Stimulated activated CD4-positive, alpha-beta T cell treated with anti-CD3 and anti-CD28 coated beads, Interleukin-15, amount 100 ng/mL, for 24 hours (primary cell): ENCODE results near the gene TUT7.
"Not testable (repeated sequence)": the region's sequence is repeated elsewhere in the genome, so short reads cannot be mapped to it uniquely, and the experiment has no call there.

ENCODE experiments used
- DNase-seq: peaks from one replicate; pipeline ENCODE4 v3.0.0-alpha.2; 2020

TUT7 gene, protein sequence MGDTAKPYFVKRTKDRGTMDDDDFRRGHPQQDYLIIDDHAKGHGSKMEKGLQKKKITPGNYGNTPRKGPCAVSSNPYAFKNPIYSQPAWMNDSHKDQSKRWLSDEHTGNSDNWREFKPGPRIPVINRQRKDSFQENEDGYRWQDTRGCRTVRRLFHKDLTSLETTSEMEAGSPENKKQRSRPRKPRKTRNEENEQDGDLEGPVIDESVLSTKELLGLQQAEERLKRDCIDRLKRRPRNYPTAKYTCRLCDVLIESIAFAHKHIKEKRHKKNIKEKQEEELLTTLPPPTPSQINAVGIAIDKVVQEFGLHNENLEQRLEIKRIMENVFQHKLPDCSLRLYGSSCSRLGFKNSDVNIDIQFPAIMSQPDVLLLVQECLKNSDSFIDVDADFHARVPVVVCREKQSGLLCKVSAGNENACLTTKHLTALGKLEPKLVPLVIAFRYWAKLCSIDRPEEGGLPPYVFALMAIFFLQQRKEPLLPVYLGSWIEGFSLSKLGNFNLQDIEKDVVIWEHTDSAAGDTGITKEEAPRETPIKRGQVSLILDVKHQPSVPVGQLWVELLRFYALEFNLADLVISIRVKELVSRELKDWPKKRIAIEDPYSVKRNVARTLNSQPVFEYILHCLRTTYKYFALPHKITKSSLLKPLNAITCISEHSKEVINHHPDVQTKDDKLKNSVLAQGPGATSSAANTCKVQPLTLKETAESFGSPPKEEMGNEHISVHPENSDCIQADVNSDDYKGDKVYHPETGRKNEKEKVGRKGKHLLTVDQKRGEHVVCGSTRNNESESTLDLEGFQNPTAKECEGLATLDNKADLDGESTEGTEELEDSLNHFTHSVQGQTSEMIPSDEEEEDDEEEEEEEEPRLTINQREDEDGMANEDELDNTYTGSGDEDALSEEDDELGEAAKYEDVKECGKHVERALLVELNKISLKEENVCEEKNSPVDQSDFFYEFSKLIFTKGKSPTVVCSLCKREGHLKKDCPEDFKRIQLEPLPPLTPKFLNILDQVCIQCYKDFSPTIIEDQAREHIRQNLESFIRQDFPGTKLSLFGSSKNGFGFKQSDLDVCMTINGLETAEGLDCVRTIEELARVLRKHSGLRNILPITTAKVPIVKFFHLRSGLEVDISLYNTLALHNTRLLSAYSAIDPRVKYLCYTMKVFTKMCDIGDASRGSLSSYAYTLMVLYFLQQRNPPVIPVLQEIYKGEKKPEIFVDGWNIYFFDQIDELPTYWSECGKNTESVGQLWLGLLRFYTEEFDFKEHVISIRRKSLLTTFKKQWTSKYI (N-terminal part only)

DNA sequence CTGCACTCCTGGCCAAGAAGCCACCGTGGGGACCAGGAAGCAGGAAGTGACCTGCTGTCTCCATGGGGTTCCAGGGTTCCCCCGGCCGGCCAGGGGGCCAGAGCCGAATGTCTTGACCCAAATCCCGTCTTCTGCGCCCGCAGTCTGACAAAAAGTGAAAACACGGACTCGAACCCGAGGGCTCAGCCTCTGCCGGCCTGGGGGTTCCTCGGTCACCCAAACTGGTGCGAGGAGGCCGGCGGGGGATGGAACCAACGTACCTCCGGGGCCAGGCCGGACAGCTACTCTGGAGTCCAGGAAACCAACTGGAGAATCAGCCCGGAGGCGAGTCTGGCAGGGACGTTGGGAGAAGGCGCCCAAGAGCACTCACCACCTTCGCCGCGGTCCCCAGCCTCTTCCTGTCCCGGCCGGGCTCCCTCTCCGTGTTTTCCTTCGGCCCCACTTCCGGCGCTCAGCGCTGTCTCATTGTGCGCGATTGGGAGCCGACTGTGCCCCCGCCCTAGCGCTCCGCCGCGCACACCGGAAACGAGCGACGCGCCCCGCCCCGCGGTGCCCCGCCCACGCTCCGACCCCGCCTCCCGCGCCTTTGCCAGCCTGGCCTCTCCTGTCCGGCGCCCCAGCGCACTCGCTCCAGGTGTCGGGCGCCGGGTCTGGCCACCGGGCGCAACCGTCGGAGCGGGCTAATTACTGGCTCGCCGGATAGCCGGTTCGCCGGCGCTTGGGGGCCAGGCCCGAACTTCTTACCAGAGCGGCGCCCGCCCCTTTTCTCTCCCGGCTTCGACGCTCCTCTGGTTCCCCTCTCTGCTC, at the start of gene TUT7:
Gene TUT7 (minus strand): TSS at position 400 of the 807 bp plus-strand sequence. CDS start 1,211 bp downstream, outside the sequence.
- peak; percentile 95 for DNase-seq

DNA sequence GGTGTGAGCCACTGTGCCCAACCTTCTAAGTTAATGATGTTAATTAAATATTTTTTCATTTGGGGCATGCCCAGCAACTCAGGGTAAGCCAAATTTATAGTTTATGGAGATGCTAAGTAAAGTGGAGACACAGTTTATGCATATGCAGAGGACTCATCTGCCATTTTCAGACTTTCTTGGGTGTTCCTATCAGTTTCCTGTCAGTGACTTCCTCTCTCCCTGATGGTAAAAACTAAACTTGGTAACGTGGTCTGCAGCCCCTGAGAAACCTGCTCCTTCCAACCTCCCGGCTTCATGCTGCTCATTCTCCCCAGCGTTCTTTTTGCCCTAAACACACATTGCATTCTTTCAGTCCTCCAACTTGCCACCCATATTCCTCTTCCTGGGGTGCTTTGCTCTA, 48.4 kb upstream of the TUT7 start:
- no peak for DNase-seq

DNA sequence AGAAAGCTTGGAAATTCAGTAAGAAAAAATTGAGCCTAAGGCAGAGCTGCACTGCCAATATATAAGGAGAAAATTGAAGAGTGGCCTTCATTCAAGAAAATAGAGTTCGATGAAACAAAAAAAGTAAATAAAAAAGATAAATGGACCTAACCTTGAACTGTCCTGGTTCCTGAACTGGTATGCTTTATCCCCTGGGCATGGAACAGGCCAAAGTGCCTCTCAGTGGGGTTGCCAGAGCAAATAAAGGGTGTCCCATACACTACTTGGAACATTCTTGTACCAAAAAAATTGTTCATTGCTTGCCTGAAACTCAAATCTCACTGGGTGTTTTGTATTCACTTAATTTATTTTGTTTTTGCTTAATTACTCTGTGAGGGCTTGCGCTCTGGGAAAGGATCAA, 42.2 kb upstream of the TUT7 start:
- no peak for DNase-seq

DNA sequence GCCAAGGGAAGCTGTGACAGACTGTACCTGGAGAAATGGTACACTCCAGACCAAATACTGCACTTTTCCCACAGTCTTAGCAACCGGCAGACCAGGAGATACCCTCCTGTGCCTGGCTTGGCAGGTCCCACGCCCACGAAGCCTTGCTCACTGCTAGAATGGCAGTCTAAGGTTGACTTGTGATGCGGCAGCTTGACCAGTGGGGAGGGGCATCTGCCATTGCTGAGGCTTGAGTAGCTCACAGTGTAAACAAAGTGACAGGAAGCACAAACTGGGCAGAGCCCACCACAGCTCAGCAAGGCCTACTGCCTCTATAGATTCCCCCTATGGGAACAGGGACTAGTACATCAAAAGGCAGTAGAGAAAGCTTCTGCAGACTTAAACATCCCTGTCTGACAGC, 36.0 kb upstream of the TUT7 start:
- not testable (repeated sequence) for DNase-seq

DNA sequence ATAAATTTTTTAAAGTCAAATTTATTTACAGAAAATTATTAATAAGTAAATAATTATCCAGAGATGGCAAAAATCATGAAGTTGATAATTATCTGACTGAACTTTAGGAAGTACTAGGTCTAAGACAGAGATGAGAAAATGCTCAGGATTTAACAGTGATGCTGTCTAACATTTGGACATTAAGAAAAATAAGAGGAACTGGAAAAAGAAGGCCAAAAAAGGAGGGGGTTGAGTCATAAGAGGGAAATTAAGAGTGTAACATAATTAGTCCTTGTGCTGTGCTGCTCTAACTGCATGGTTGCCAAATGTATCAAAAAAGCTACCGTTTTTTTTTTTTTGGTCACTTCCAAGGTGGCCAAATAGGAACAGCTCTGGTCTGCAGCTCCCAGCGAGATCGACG, 35.4 kb upstream of the TUT7 start:
- no peak for DNase-seq

DNA sequence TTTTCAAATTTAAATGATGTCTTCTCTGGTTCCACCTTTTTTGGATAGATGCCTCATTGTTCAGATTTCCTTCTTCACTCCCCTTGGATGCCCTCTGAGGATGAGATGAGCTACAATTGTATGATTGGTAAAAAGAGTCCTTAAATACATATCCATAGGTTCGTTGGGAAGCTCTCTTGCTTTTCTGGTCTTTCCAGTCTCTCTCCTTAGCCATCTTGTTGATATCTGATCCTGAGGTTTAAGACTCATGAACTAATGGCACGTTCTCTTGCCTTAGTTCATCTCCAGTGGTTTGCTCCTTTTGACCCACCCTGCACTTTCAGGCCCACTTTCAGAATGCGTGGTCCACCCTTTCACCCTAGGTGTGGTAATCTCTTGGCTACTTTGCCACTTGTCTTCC, 33.2 kb upstream of the TUT7 start:
- no peak for DNase-seq

DNA sequence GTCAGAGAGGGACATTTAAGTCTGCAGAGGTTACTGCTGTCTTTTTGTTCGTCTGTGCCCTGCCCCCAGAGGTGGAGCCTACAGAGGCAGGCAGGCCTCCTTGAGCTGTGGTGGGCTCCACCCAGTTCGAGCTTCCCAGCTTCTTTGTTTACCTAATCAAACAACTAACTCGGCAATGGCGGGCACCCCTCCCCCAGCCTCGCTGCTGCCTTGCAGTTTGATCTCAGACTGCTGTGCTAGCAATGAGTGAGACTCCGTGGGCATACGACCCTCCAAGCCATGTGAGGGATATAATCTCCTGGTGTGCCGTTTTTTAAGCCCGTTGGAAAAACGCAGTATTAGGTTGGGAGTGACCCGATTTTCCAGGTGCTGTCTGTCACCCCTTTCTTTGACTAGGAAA, 28.8 kb upstream of the TUT7 start:
- not testable (repeated sequence) for DNase-seq

DNA sequence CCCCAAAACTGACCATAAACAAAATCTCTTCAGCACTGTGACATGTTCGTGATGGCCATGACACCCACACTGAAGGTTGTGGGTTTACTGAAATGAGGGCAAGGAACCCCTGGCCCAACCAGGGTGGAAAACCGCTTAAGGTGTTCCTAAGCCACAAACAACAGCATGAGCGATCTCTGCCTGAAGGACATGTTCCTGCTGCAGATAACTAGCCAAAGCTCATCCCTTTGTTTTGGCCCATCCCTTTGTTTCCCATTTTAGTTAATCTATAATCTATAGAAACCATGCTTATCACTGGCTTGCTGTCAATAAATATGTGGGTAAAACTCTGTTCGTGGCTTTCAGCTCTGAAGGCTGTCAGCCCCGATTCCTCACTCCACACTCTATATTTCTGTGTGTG, 21.8 kb upstream of the TUT7 start:
- DNase-seq, result no peak

DNA sequence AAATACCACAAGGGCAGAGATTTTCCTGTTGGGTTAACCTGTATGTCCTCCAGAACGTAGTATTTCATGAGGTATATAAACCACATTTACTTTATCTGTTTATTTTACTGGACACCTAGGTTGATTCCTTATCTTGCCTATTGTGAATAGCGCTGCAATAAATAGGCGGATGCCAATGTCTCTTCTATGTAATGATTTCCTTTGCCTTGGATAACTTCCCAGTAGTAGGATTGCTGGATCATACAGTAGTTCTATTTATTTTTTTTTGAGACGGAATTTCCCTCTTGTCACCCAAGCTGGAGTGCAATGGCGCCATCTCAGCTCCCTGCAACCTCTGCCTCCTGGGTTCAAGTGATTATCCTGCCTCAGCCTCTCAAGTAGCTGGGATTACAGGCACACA, 15.6 kb upstream of the TUT7 start:
- no peak for DNase-seq

DNA sequence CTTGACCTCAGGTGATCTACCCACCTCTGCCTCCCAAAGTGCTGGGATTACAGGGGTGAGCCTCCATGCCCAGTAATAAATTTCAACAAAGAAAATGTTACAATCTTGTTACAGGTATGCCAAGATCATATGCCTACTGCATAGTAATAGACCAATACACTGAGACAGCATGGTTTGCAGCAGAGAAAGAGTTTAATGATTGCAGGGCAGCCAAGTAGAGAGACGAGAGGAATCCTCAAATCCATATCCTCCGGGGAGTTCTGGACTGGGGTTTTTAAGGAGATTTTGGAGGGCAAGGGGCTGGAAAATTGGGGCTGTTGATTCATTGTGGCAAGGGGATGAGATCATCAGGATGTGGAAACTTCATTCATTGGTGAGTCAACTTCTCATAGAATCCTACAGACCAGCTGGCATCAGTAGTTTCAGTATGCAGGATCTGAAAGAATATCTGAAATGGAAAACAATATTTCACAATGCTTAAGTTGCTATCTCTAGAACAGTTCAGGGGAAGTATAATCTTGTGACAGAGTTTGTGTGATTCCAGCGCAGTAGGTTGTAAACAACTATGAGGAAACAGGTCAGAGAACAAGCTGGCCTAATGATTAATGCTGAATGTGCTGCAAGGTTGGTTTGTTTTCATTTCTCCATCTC, 14.8 kb upstream of the TUT7 start:
- no peak for DNase-seq

DNA sequence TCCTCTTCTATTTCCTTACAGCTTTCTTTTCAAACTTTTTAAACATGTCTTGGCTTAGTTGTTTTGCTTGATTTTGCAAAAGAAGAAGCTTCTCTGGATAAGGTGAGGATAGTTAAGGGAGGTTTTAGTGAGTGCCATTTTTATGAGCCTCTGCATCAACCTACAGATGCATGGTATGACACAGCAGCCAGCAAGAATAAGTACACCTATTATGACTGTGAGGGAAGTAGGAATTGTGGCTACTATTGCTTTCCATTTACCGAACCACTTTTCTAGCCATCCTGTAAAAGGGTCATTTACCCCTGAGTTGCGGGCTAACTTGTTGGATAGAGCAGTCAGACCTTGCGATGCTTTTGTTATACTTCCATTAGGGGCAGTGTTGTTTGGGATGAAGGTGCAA, 7.0 kb upstream of the TUT7 start:
- DNase-seq, result no peak

DNA sequence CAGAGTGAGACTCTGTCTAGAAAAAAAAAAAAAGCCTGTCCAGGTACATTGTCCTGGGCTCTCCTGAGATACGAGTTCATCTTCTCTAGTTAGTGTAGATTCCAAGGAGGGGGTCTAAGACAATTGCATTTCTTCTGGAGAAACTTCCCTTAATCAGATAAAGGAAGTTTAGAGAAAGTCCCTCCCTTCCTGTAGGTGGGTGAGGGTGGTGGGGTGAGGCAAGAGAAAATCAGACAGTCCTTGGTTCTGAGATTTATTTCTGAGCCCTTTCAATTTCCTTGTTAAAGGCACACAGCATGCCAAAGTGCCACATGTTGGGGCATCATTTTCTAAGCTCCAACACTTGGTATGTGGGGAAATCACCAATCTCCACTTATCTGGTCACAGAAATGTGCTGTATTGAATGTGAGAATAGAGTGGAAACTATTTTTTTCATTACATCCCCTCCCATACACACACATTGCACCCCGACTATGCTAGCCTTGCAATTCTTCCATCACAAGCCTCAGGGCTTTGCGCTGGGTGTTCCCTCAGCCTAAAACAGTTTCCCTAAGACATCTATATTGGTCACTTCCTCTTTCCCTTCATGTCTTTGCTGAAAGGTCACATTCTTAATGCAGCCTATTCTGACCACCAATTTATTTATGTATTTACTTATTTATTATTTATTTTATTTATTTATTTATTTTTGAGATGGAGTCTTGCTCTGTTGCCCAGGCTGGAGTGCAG, 5.1 kb upstream of the TUT7 start:
- no peak for DNase-seq

DNA sequence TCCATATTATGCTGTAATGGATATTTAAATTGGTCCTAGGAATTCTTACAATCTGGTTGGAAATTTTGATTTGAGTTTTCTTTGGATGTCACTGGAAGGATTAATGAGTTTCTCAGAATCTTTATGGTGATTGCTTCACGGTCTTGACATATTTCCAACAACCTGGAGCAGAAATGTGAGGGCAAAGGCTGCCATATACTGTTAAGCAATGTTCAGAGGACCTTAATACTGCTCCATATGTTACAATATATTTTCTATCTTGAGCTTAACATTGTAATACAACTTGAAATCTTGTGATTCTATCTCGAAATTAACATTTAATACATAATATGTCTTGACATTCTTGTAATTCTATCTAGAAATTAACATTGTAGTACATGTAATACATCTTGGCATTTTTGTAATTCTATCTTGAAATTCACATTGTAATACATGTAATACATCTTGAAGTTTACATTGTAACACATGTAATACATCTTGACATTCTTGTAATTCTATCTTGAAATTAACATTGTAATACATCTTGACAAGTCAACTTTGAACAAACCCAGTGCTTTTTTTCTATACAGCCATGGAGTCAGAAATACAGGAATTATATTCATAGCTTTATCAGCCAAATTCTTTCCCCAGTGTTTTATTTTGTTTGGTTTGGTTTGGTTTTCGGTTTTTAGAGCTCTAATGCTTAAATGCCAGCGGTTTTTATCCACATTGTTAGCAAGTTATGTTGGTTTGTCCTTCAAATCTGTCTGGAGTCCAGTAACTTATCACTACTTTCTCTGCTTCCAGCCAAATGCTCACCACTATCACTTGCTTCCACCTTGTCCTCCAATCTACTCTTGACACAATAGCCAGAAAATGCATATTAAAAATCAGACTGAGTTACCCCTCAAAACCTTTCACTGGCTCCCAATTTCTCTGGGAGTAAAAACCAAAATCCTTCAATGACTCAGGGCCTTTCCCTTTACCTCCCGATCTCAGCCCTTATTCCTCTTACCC, 3.0 kb upstream of the TUT7 start:
- no peak for DNase-seq

DNA sequence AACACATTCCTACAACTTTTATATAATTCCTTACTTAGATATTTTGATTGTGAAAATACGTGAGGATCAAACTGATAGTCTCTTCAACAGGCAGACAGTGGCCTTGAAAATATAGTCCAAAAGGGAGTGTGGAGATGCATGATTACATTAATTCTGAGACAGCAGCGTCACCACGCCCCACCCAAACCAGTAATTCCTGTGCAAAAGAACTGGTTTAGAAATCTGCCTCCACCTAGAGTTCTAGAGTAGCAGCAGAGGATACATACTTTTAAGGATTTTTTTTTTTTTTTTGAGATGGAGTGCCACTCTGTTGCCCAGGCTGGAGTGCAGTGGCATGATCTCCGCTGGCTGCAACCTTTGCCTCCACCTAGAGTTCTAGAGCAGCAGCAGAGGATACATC, 1.6 kb upstream of the TUT7 start:
- DNase-seq, result no peak

DNA sequence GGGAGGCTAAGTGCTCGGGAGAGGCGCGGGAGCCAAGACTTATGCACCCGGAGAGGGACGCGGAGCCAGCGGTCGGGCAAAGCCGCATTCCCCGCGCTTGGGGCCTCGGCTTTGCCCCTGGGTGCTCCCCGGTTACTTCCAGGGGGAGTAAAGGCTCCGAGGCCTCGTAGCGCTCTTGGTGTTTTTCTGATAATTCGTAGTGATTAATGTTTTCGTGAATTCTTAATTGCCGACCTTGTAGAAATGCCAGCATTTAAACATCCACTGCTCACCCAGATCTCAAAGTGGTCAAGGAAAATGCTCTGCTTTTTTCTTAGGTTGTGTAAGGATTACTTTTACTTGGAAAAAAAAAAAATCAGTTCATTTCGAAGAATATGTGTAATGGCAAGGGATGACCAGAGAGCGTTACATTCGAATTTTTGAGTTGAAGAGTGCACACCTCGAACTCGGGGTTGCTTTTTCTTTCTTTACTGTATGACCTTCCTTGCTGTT, 654 bp upstream of the TUT7 start:
- DNase-seq, result no peak

DNA sequence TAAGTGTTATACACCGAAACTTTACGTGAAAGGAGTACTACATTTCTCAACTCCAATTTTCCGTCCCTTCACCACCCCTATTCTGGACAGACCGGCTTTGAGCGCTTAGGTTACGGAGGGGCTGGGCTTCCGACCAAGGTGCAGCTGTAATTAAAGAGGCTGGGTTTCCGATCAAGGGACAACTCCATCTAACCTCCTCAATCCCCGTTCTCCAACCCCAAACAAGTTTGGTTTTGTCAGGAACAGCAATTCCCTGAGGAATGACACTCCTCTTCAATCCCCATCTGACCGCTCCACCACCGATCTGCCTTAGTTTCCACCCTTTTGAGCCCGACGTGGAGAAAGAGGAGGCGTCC, 577 bp downstream of the TUT7 start:
- DNase-seq, result peak; percentile 50

DNA sequence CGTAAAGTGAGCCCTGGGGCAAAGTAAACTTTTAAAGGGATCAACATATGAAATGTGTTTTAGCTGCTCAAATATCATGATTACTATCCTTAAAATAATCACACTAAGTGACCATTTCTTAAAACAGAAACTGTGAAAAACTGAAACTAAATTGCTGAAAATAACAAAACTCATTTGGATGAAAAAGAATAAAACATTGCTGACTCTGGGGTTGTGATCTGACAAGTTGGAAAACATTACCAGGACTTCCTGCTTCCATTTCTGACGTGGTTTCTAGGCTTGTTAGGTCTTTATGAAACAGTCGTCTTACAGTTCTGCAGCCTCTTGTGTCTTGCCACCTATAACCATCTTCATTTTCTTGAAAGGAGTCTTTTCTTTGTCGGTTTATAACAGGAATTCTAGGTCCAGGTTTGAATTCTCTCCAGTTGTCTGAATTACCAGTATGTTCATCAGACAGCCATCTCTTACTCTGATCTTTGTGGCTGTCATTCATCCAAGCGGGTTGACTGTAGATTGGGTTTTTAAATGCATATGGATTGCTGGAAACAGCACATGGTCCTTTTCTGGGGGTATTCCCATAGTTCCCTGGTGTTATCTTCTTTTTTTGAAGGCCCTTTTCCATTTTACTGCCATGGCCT, 1.7 kb downstream of the TUT7 start:
- peak; percentile 7 for DNase-seq

DNA sequence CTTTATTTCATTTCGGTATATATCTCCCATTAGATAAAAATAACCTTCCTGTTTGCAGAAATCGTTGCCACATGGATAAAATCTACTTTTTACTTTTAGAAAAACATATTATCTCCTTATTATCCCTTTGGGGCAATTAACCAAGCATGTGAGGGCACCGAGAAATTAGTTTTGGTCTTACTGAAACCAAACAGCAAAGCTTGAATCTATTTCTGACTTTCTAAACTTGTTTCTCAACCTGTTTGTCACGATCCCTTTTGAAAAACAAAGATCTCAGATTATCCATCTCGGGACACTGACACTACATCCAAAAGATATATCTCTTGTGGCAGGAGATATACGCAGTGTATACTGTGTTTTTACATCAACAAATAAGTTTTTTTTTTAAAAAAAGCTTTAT, 2.3 kb downstream of the TUT7 start:
- no peak for DNase-seq
